GM10248 (cell line): Measurements from ENCODE around the gene ANO1.
"Not testable (repeated sequence)": the region's sequence is repeated elsewhere in the genome, so short reads cannot be mapped to it uniquely, and the experiment has no call there.

Experiments
- CTCF ChIA-PET: fragments of 300-600 bp; sonication (Branson Sonifier 250); formaldehyde crosslinking; extraction: SDS; loops from one replicate; lab custom pipeline; 2021; ENCODE audit warnings: antibody characterized with exemption; lab: Yijun Ruan, JAX
- POLR2A ChIA-PET: fragments of 350-650 bp; sonication (Branson Sonifier 250); formaldehyde crosslinking; extraction: SDS; loops from one replicate; lab custom pipeline; 2020; ENCODE audit warnings: antibody characterized with exemption; lab: Yijun Ruan, JAX
- DNase-seq: peaks from one replicate; pipeline ENCODE4 v3.0.0; 2012; ENCODE audit errors: extremely low spot score
- CTCF ChIP-seq: IDR thresholded peaks from 2 replicates; pipeline ENCODE4 v1.5.1; 2012; ENCODE audit warnings: mild to moderate bottlenecking, low read depth; ENCODE audit errors: extremely low read depth, missing control alignments, control extremely low read depth

Gene ANO1

GRCh38 chr11:70207531-70208131 lies 129.5 kb downstream of the ANO1 start:
- CTCF ChIA-PET, result interaction anchor here (1.3 to 3.0 kb wide), 3 partner anchors 11 to 289 kb away, joined by 3 to 12 read pairs (median 4); no protein-coding TSS in a partner anchor
- TF ChIP-seq CTCF, result no peak
- DNase-seq, result no peak
- POLR2A ChIA-PET, result interaction anchor here (0.7 kb wide), 1 partner anchor 478 kb away, joined by 6 read pairs; no protein-coding TSS in a partner anchor

- no peak for DNase-seq
- CTCF ChIA-PET, result interaction anchor here (0.7 to 3.8 kb wide), 2 partner anchors 13 to 18 kb away, joined by 3 to 10 read pairs; no protein-coding TSS in a partner anchor
- no peak for TF ChIP-seq CTCF
- POLR2A ChIA-PET, result no interaction called here
Observed at GRCh38 chr11:70209391-70209912, 131.3 kb downstream of the ANO1 start.

- ChIA-PET CTCF (interaction anchor here (0.7 to 3.8 kb wide), 4 partner anchors 12 to 526 kb away, joined by 3 to 10 read pairs (median 3); no protein-coding TSS in a partner anchor), POLR2A (no interaction called here)
- TF ChIP-seq CTCF, result no peak
- DNase-seq, result no peak
Observed at GRCh38 chr11:70210051-70210501, 132.0 kb downstream of the ANO1 start.

- no peak for TF ChIP-seq CTCF
- POLR2A ChIA-PET, result no interaction called here
- CTCF ChIA-PET, result interaction anchor here (1.0 to 3.8 kb wide), 3 partner anchors 12 to 526 kb away, joined by 3 to 10 read pairs (median 3); no protein-coding TSS in a partner anchor
- DNase-seq, result no peak
Observed at GRCh38 chr11:70210530-70210929, 132.4 kb downstream of the ANO1 start.

GRCh38 chr11:70212227-70212811 lies 134.2 kb downstream of the ANO1 start:
- no peak for DNase-seq
- no peak for TF ChIP-seq CTCF
- ChIA-PET CTCF (interaction anchor here (3.8 kb wide), 1 partner anchor 16 kb away, joined by 10 read pairs; no protein-coding TSS in a partner anchor), POLR2A (no interaction called here)

GRCh38 chr11:70217388-70217787 lies 139.3 kb downstream of the ANO1 start:
- CTCF ChIA-PET, POLR2A ChIA-PET, DNase-seq: not testable (repeated sequence)

- POLR2A ChIA-PET, result not testable (repeated sequence)
Observed at GRCh38 chr11:70218076-70218475, 140.0 kb downstream of the ANO1 start.

More at GRCh38 chr11:70218076-70218475, 140.0 kb downstream of the ANO1 start:
- DNase-seq, CTCF ChIA-PET: not testable (repeated sequence)
